GM21576 (cell line): Measurements from ENCODE around the gene UBE2I.
"Not testable (repeated sequence)": the region's sequence is repeated elsewhere in the genome, so short reads cannot be mapped to it uniquely, and the experiment has no call there.

Experiments
- ATAC-seq: cut with Tn5 transposase; IDR thresholded peaks from one replicate; pipeline ENCODE4 v1.9.1; 2021; ENCODE audit warnings: mild to moderate bottlenecking, moderate library complexity; ENCODE audit not compliant: unreplicated experiment

UBE2I gene

GRCh38 chr16:1327619-1327947, 18.1 kb downstream of the UBE2I start:
- ATAC-seq = no peak

- ATAC-seq = not testable (repeated sequence)
Observed at GRCh38 chr16:1328136-1328535, 18.7 kb downstream of the UBE2I start.

- not testable (repeated sequence) for ATAC-seq
Observed at GRCh38 chr16:1328961-1329360, 19.5 kb downstream of the UBE2I start.

- no peak for ATAC-seq
Observed at GRCh38 chr16:1330260-1330914, 21.0 kb downstream of the UBE2I start.

- ATAC-seq = no peak
Observed at GRCh38 chr16:1330931-1331711, 21.7 kb downstream of the UBE2I start.

GRCh38 chr16:1331712-1332617, 22.5 kb downstream of the UBE2I start:
- peak; percentile 56 for ATAC-seq

- ATAC-seq = no peak
Observed at GRCh38 chr16:1332618-1333148, 23.2 kb downstream of the UBE2I start.

- ATAC-seq = no peak
Observed at GRCh38 chr16:1333149-1333812, 23.8 kb downstream of the UBE2I start, which contains the start of gene BAIAP3. BAIAP3 (plus strand) TSS chr16:1333645; CDS start chr16:1338550, 4,905 bp downstream.

- ATAC-seq = no peak
Observed at GRCh38 chr16:1333854-1334700, 24.6 kb downstream of the UBE2I start.

- ATAC-seq = no peak
Observed at GRCh38 chr16:1334739-1335138, 25.3 kb downstream of the UBE2I start.

- no peak for ATAC-seq
Observed at GRCh38 chr16:1335211-1335971, 26.0 kb downstream of the UBE2I start.

- no peak for ATAC-seq
Observed at GRCh38 chr16:1335996-1336395, 26.6 kb downstream of the UBE2I start.

GRCh38 chr16:1336619-1337018, 27.2 kb downstream of the UBE2I start:
- no peak for ATAC-seq

- ATAC-seq = no peak
Observed at GRCh38 chr16:1337486-1337885, 28.1 kb downstream of the UBE2I start.

GRCh38 chr16:1338119-1338730, 28.8 kb downstream of the UBE2I start:
- ATAC-seq = no peak

GRCh38 chr16:1338855-1339675, 29.6 kb downstream of the UBE2I start:
- no peak for ATAC-seq

GRCh38 chr16:1340730-1341494, 31.5 kb downstream of the UBE2I start:
- ATAC-seq = no peak
